Activated CD8-positive, alpha-beta T cell treated with anti-CD3 and anti-CD28 coated beads, Interleukin-2, amount 10 ng/mL, durations not matched to agents 7 days and 5 days (primary cell): ENCODE measurements around the gene UBTD2. TPM values are rescaled to one million over a fixed set of nuclear protein-coding genes. Genes with fewer than 3 reads are reported as not detected.
"Not testable (repeated sequence)": the region's sequence is repeated elsewhere in the genome, so short reads cannot be mapped to it uniquely, and the experiment has no call there.

Experiments used
- ATAC-seq: fragments of 150-1000 bp; cut with Tn5 transposase; one replicate; pipeline ENCODE4 v1.10.0; 2021; ENCODE audit warnings: moderate library complexity
- CTCF ChIA-PET: fragments of 350-600 bp; sonication (Branson Sonifier 250); formaldehyde crosslinking; loops from one replicate; lab custom pipeline; 2021; ENCODE audit warnings: antibody characterized with exemption; lab: Charles Lee
- POLR2A ChIA-PET: fragments of 350-600 bp; sonication (Branson Sonifier 250); formaldehyde crosslinking; loops from one replicate; lab custom pipeline; 2021; ENCODE audit warnings: antibody characterized with exemption; lab: Charles Lee
- DNase-seq: peaks from one replicate; pipeline ENCODE4 v3.0.0-alpha.2; 2020
- H3K27ac Mint-ChIP-seq: one replicate; pipeline ENCODE4 v1.8.0; 2021; ENCODE audit warnings: mild to moderate bottlenecking, mixed read lengths
- H3K27me3 Mint-ChIP-seq: one replicate; pipeline ENCODE4 v1.8.0; 2021; ENCODE audit warnings: low read depth, mixed read lengths
- H3K36me3 Mint-ChIP-seq: one replicate; pipeline ENCODE4 v1.8.0; 2021; ENCODE audit warnings: low read depth, mixed read lengths
- H3K4me1 Mint-ChIP-seq: one replicate; pipeline ENCODE4 v1.8.0; 2021; ENCODE audit warnings: low read depth, mixed read lengths
- H3K4me3 Mint-ChIP-seq: one replicate; pipeline ENCODE4 v1.8.0; 2021; ENCODE audit warnings: mild to moderate bottlenecking, mixed read lengths
- H3K9me3 Mint-ChIP-seq: one replicate; pipeline ENCODE4 v1.8.0; 2022; ENCODE audit warnings: mixed read lengths; ENCODE audit not compliant: insufficient read depth
- total RNA-seq, 2 experiments: library from RNA; stranded (reverse); gene quantifications; one replicate each; pipeline ENCODE4 v1.2.3, GENCODE V29; 2021

UBTD2 gene
- total RNA-seq, 2 experiments from 2014 or later: 12.0 to 12.8 TPM

- POLR2A ChIA-PET: no interaction called here
- H3K4me3 Mint-ChIP-seq: no peak overlapping the region
- no peaks in the 10 kb centered on the region for H3K4me1 Mint-ChIP-seq
- H3K27ac Mint-ChIP-seq: no peak overlapping the region
- peaks cover 4% of the 10 kb centered on the region for H3K9me3 Mint-ChIP-seq
- H3K36me3 Mint-ChIP-seq: no peaks in the 10 kb centered on the region
- peaks cover 2% of the 10 kb centered on the region for H3K27me3 Mint-ChIP-seq
- ATAC-seq: no peak
- DNase-seq: no peak
- CTCF ChIA-PET: no interaction called here
These were observed 27.5 kb upstream of the UBTD2 start for GRCh38 chr5:172311026-172311425.

DNA sequence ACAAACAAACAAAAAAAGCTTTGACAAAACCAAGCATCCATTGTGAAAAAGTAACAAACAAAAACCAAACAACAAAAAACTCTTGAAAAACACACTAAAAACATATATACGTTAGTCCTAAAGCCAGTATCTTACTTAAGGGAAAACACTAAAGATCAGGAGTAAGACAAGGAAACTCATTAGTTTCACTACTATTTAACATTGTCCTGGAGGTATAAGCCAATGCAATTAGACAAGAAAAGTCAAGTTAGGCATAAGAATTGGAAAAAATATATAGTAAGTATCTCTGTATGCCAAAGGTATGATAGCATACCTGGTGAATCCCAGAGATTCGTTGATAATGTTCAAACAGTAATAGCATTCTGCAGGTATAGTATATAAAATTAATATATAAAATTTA is 21.8 kb upstream of the UBTD2 start:
- no peak overlapping the region for H3K27ac Mint-ChIP-seq

DNA sequence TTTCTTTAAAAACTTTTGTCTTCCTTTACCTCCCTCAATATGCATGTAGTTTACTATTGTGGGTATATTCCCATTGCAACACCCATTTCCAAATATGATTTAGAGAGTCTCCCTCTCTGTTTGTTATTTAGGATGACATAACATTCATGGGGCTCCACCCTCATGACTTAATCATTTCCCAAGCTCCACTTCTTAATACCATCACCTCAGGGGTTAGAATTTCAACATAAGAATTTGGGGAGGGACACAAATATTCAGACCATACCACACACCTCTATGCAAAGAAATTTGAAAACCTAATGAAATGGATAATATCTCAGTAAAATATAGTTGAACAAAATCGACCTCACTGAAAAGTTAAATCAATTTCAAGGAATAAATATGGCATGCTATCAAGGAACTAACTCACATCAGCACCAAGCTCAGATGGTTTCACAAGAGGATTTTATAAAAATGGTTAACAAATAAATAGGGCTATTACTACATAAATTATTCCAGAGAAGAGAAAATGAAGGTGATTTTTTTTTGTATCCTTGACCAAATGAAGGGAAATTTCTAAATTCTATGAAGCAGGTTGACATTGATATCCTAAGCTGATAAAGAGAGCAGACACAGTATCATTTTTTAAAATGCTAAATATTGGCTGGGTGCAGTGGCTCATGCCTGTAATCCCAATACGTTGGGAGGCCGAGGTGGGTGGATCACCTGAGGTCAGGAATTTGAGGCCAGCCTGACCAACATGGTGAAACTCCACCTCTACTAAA is 20.2 kb upstream of the UBTD2 start:
- ATAC-seq (no peak), DNase-seq (no peak)
- ChIA-PET CTCF (interaction anchor here (1.0 kb wide), 1 partner anchor 10 kb away, joined by 4 read pairs; no protein-coding TSS in a partner anchor), POLR2A (no interaction called here)
- Mint-ChIP-seq H3K9me3 (peaks cover 4% of the 10 kb centered on the region), H3K4me3 (no peak overlapping the region), H3K27me3 (peaks cover 9% of the 10 kb centered on the region), H3K36me3 (no peaks in the 10 kb centered on the region), H3K27ac (no peak overlapping the region), H3K4me1 (no peaks in the 10 kb centered on the region)

More for the DNA sequence above, 21.8 kb upstream of the UBTD2 start:
- DNase-seq (no peak), ATAC-seq (no peak)
- Mint-ChIP-seq H3K4me1 (no peaks in the 10 kb centered on the region), H3K27me3 (peaks cover 11% of the 10 kb centered on the region), H3K36me3 (no peaks in the 10 kb centered on the region), H3K9me3 (peaks cover 4% of the 10 kb centered on the region), H3K4me3 (no peak overlapping the region)
- POLR2A ChIA-PET: no interaction called here
- CTCF ChIA-PET: no interaction called here

GRCh38 chr5:172303162-172303561 is 19.6 kb upstream of the UBTD2 start:
- ChIA-PET POLR2A (no interaction called here), CTCF (interaction anchor here (0.7 to 1.0 kb wide), 2 partner anchors 10 to 151 kb away, joined by 3 to 4 read pairs; partner anchors contain the start of gene SH3PXD2B)
- peaks cover 4% of the 10 kb centered on the region for H3K9me3 Mint-ChIP-seq
- DNase-seq (no peak), ATAC-seq (no peak)
- no peaks in the 10 kb centered on the region for H3K36me3 Mint-ChIP-seq
- no peaks in the 10 kb centered on the region for H3K4me1 Mint-ChIP-seq
- no peak overlapping the region for H3K27ac Mint-ChIP-seq
- H3K27me3 Mint-ChIP-seq: peaks cover 9% of the 10 kb centered on the region
- H3K4me3 Mint-ChIP-seq: no peak overlapping the region

- ChIA-PET CTCF (interaction anchor here (1.9 kb wide), 1 partner anchor 9 kb away, joined by 6 read pairs; no protein-coding TSS in a partner anchor), POLR2A (no interaction called here)
- Mint-ChIP-seq H3K4me1 (no peaks in the 10 kb centered on the region), H3K9me3 (peaks cover 4% of the 10 kb centered on the region), H3K36me3 (no peaks in the 10 kb centered on the region), H3K4me3 (no peak overlapping the region), H3K27me3 (peaks cover 9% of the 10 kb centered on the region), H3K27ac (no peak overlapping the region)
- ATAC-seq (no peak), DNase-seq (no peak)
These were observed 18.6 kb upstream of the UBTD2 start for GRCh38 chr5:172302047-172302710.

- ATAC-seq: no peak
- Mint-ChIP-seq H3K9me3 (no peaks in the 10 kb centered on the region), H3K4me1 (no peaks in the 10 kb centered on the region), H3K27me3 (peaks cover 12% of the 10 kb centered on the region), H3K27ac (no peak overlapping the region), H3K36me3 (no peaks in the 10 kb centered on the region), H3K4me3 (no peak overlapping the region)
- CTCF ChIA-PET: no interaction called here
- POLR2A ChIA-PET: no interaction called here
- DNase-seq: no peak
These were observed 16.4 kb upstream of the UBTD2 start for GRCh38 chr5:172299916-172300439.

- ChIA-PET POLR2A (no interaction called here), CTCF (interaction anchor here (1.3 to 1.9 kb wide), 2 partner anchors 12 to 106 kb away, joined by 4 to 8 read pairs; no protein-coding TSS in a partner anchor)
- DNase-seq (no peak), ATAC-seq (no peak)
- Mint-ChIP-seq H3K9me3 (no peaks in the 10 kb centered on the region), H3K36me3 (no peaks in the 10 kb centered on the region), H3K27me3 (peaks cover 10% of the 10 kb centered on the region), H3K27ac (no peak overlapping the region), H3K4me1 (peaks cover 6% of the 10 kb centered on the region), H3K4me3 (no peak overlapping the region)
These were observed 11.3 kb upstream of the UBTD2 start for GRCh38 chr5:172294831-172295230.

- no peaks in the 10 kb centered on the region for H3K9me3 Mint-ChIP-seq
- DNase-seq (no peak), ATAC-seq (no peak)
- ChIA-PET CTCF (interaction anchor here (0.6 to 3.0 kb wide), 26 partner anchors 8 to 593 kb away, joined by 3 to 13 read pairs (median 4); partner anchors contain the start of genes FBXW11, STK10 and UBTD2), POLR2A (interaction anchor here (1.1 kb wide), 1 partner anchor 287 kb away, joined by 4 read pairs; the partner anchor contains the start of gene FBXW11)
- no peak overlapping the region for H3K27ac Mint-ChIP-seq
- peaks cover 10% of the 10 kb centered on the region for H3K27me3 Mint-ChIP-seq
- peaks cover 6% of the 10 kb centered on the region for H3K4me1 Mint-ChIP-seq
- H3K36me3 Mint-ChIP-seq: no peaks in the 10 kb centered on the region
- H3K4me3 Mint-ChIP-seq: no peak overlapping the region
These were observed 10.3 kb upstream of the UBTD2 start for GRCh38 chr5:172293745-172294342.

- H3K4me1 Mint-ChIP-seq: peaks cover 6% of the 10 kb centered on the region
- no peak overlapping the region for H3K27ac Mint-ChIP-seq
- POLR2A ChIA-PET: interaction anchor here (1.1 kb wide), 1 partner anchor 287 kb away, joined by 4 read pairs; the partner anchor contains the start of gene FBXW11
- no peaks in the 10 kb centered on the region for H3K9me3 Mint-ChIP-seq
- H3K36me3 Mint-ChIP-seq: no peaks in the 10 kb centered on the region
- H3K27me3 Mint-ChIP-seq: peaks cover 10% of the 10 kb centered on the region
- DNase-seq: peak; percentile 77
- H3K4me3 Mint-ChIP-seq: no peak overlapping the region
- peak; percentile 100 for ATAC-seq
- CTCF ChIA-PET: interaction anchor here (0.6 to 3.0 kb wide), 28 partner anchors 8 to 593 kb away, joined by 3 to 13 read pairs (median 4); partner anchors contain the start of genes FBXW11, STK10 and UBTD2
These were observed 9.6 kb upstream of the UBTD2 start for GRCh38 chr5:172293054-172293744.

- not testable (repeated sequence) for H3K9me3 Mint-ChIP-seq, H3K36me3 Mint-ChIP-seq, H3K4me1 Mint-ChIP-seq, H3K4me3 Mint-ChIP-seq, DNase-seq, H3K27ac Mint-ChIP-seq, ATAC-seq
- ChIA-PET POLR2A (interaction anchor here (0.7 kb wide), 1 partner anchor 546 kb away, joined by 8 read pairs; no protein-coding TSS in a partner anchor), CTCF (interaction anchor here (2.2 to 3.0 kb wide), 2 partner anchors 9 to 380 kb away, joined by 7 to 10 read pairs; partner anchors contain the start of gene UBTD2)
- H3K27me3 Mint-ChIP-seq: peaks cover 13% of the 10 kb centered on the region
These were observed 8.3 kb upstream of the UBTD2 start for GRCh38 chr5:172291837-172292236.

GRCh38 chr5:172288465-172288864 is 4.9 kb upstream of the UBTD2 start:
- Mint-ChIP-seq H3K4me1 (peaks cover 11% of the 10 kb centered on the region), H3K27ac (no peak overlapping the region), H3K9me3 (no peaks in the 10 kb centered on the region), H3K27me3 (peaks cover 10% of the 10 kb centered on the region), H3K36me3 (no peaks in the 10 kb centered on the region), H3K4me3 (no peak overlapping the region)
- ATAC-seq: no peak
- CTCF ChIA-PET: interaction anchor here (0.6 kb wide), 1 partner anchor 283 kb away, joined by 3 read pairs; no protein-coding TSS in a partner anchor
- no peak for DNase-seq
- POLR2A ChIA-PET: no interaction called here
